ENCODE data around the gene CLEC4G.

- TF ChIP-seq CTCF (IDR thresholded peaks at IDR 0.05; ENCODE audit: low read length), result no peak
- no peak for TF ChIP-seq EZH2 (IDR thresholded peaks at IDR 0.05; ENCODE audit: borderline replicate concordance, low read length)
These were observed 2.7 kb downstream of the CLEC4G start for GRCh38 chr19:7729211-7729610.

Measured in OCI-LY1 (cell line).